B cell (primary cell): ENCODE data around the gene SCYL2. TPM values are rescaled to one million over a fixed set of nuclear protein-coding genes. Genes with fewer than 3 reads are reported as not detected.

Experiments
- ATAC-seq: fragments of 200-7000 bp; cut with Tn5 transposase; one replicate; pipeline ENCODE4 v1.10.0; 2021; ENCODE audit warnings: low read depth, mild to moderate bottlenecking, moderate number of reproducible peaks, moderate library complexity
- CTCF ChIA-PET: fragments of 350-600 bp; sonication (Branson Sonifier 250); formaldehyde crosslinking; loops from one replicate; lab custom pipeline; 2021; ENCODE audit warnings: antibody characterized with exemption, inconsistent platforms; lab: Charles Lee
- POLR2A ChIA-PET: fragments of 350-600 bp; sonication (Branson Sonifier 250); formaldehyde crosslinking; loops from one replicate; lab custom pipeline; 2021; ENCODE audit warnings: antibody characterized with exemption; lab: Charles Lee
- DNase-seq: peaks from one replicate; pipeline ENCODE4 v3.0.0; 2013
- H2AFZ ChIP-seq: 2 replicates; pipeline ENCODE4 v1.6.1; 2012; ENCODE audit warnings: mild to moderate bottlenecking, low read depth, low read length; ENCODE audit not compliant: insufficient read depth, poor library complexity, severe bottlenecking
- H3K27ac ChIP-seq, 2 donors: 1 replicate in 1 of 2; 2 replicates in 1 of 2; pipeline ENCODE4 v1.5.1; 2012 to 2013; ENCODE audit warnings: low read length in 2 of 2, mild to moderate bottlenecking in 2 of 2, moderate library complexity in 1 of 2
- H3K27me3 ChIP-seq, 4 experiments: fragments of 200-600 bp in 1 of 4; sonication (generic) in 1 of 4; replicated peaks in 1 of 4; 1 replicate in 2 of 4; 2 replicates in 2 of 4; pipeline versions ENCODE4 v1.6.1 to v1.7.0; 2013 to 2016; ENCODE audit warnings: low read length in 3 of 4, mild to moderate bottlenecking in 2 of 4, mixed read lengths in 1 of 4, moderate library complexity in 1 of 4; ENCODE audit not compliant: insufficient read depth in 4 of 4, control insufficient read depth in 3 of 4; ENCODE audit errors: control extremely low read depth in 1 of 4
- H3K36me3 ChIP-seq, 2 experiments: replicated peaks in 1 of 2; 1 replicate in 1 of 2; 2 replicates in 1 of 2; pipeline versions ENCODE4 v1.6.1 to v1.7.1; 2013; ENCODE audit warnings: low read length in 1 of 2; ENCODE audit not compliant: insufficient read depth in 2 of 2, control insufficient read depth in 1 of 2; ENCODE audit errors: control extremely low read depth in 1 of 2, extremely low read depth in 1 of 2
- H3K4me1 ChIP-seq, 2 donors: fragments of 200-600 bp in 1 of 2; sonication (generic) in 1 of 2; 1 replicate in 1 of 2; 2 replicates in 1 of 2; pipeline versions ENCODE4 v1.5.1 to v1.6.1; 2013 to 2017; ENCODE audit warnings: low read length in 2 of 2; ENCODE audit not compliant: control insufficient read depth in 2 of 2, insufficient read depth in 2 of 2
- H3K4me2 ChIP-seq: replicated peaks from 2 replicates; pipeline ENCODE3; 2012; ENCODE audit warnings: mild to moderate bottlenecking, low read depth, low read length; ENCODE audit not compliant: poor library complexity, severe bottlenecking
- H3K4me3 ChIP-seq, 5 experiments: fragments of 200-600 bp in 1 of 5; sonication (generic) in 1 of 5; 1 replicate in 3 of 5; 2 replicates in 2 of 5; pipeline versions ENCODE4 v1.5.1 to v1.7.0; 2011 to 2016; ENCODE audit warnings: low read length in 4 of 5, mild to moderate bottlenecking in 4 of 5, low read depth in 2 of 5, control low read depth in 1 of 5, moderate library complexity in 1 of 5; ENCODE audit not compliant: insufficient read depth in 1 of 5; ENCODE audit errors: control extremely low read depth in 1 of 5, extremely low read depth in 1 of 5
- H3K79me2 ChIP-seq: fragments of 200-600 bp; sonication (generic); one replicate; pipeline ENCODE4 v1.6.0; 2016; ENCODE audit warnings: low read length; ENCODE audit not compliant: control insufficient read depth, insufficient read depth
- H3K9ac ChIP-seq: fragments of 200-600 bp; sonication (generic); 2 replicates; pipeline ENCODE4 v1.6.1; 2017; ENCODE audit warnings: mild to moderate bottlenecking, low read length, moderate library complexity
- H3K9me3 ChIP-seq, 3 donors: one replicate each; pipeline versions ENCODE4 v1.6.1 to v1.7.1; 2013; ENCODE audit warnings: low read length in 2 of 3; ENCODE audit not compliant: control insufficient read depth in 2 of 3, insufficient read depth in 1 of 3; ENCODE audit errors: control extremely low read depth in 1 of 3
- H4K20me1 ChIP-seq: 2 replicates; pipeline ENCODE4 v1.6.0; 2012; ENCODE audit warnings: mild to moderate bottlenecking, low read length; ENCODE audit not compliant: insufficient read depth, control insufficient read depth, poor library complexity, severe bottlenecking
- H3K27ac Mint-ChIP-seq: one replicate; pipeline ENCODE4 v1.8.0; 2021; ENCODE audit warnings: mixed read lengths
- H3K27me3 Mint-ChIP-seq: one replicate; pipeline ENCODE4 v1.8.0; 2021; ENCODE audit warnings: mixed read lengths
- H3K4me1 Mint-ChIP-seq: one replicate; pipeline ENCODE4 v1.8.0; 2021; ENCODE audit warnings: mixed read lengths
- H3K4me3 Mint-ChIP-seq: one replicate; pipeline ENCODE4 v1.8.0; 2021; ENCODE audit warnings: mixed read lengths
- H3K9me3 Mint-ChIP-seq: one replicate; pipeline ENCODE4 v1.8.0; 2022; ENCODE audit warnings: mixed read lengths; ENCODE audit not compliant: insufficient read depth
- EZH2 ChIP-seq: IDR thresholded peaks from 2 replicates; pipeline ENCODE4 v1.6.1; 2012; ENCODE audit warnings: borderline replicate concordance, low read depth, mild to moderate bottlenecking, moderate library complexity, low read length; ENCODE audit not compliant: insufficient read depth, poor library complexity, severe bottlenecking
- WGBS: methylation state at CpG from one replicate; pipeline ENCODE4 v1.1.5; 2013; ENCODE audit warnings: missing lambda C conversion rate; ENCODE audit not compliant: insufficient coverage; 5-methylcytosine and 5-hydroxymethylcytosine counted together
- intact Hi-C: fragments of 100-400 bp; cut with micrococcal nuclease; formaldehyde crosslinking; loops from one replicate; pipeline ENCODE4 v1.10.0; 2022
- polyA plus RNA-seq: library from polyadenylated mRNA; depleted of rRNA; stranded (reverse); fragments of >200 nt; gene quantifications from 2 replicates; pipeline ENCODE4 v1.2.3, GENCODE V29; 2012
- total RNA-seq, 2 donors: library from RNA; stranded (reverse); fragments of 120-200 nt in 1 of 2; gene quantifications; 1 replicate in 1 of 2; 2 replicates in 1 of 2; pipeline versions ENCODE4 v1.2.3 to v1.2.4, GENCODE V29; 2013 to 2022
- TF ChIP-seq, protein P1 (sequence below): fragments of 200-600 bp; IDR thresholded peaks from one replicate; pipeline ENCODE4 v1.8.0; 2022; ENCODE audit warnings: antibody characterized with exemption, mild to moderate bottlenecking

Gene SCYL2
- total and polyA plus RNA-seq, 2 donors (not counting 1 experiment from before 2014, with no cell fraction given) = 8.8 to 38.4 TPM

DNA sequence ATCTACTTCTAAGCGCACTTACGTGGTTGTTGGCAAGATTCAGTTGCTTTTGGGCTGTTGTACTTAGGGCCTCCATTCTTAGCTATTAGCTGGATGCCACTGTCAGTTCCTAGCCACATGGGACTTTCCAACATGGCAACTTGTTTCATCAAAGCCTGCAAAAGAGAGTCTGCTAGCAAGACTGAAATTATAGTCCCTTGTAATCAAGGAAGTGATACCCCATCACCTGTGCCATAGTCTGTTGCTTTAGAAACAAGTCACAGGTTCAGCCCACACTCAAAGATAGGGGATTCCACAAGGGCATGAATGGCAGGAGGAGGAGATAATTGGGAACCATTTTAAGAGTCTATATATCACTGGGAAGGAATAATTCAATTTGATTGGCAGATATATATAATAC lies 62.8 kb downstream of the SCYL2 start:
- Histone ChIP-seq H3K9me3 (no peaks in the 10 kb centered on the region), H3K27me3 (no peaks in the 10 kb centered on the region), H2AFZ (no peak overlapping the region), H3K4me2 (no peak overlapping the region), H3K4me3 (no peak overlapping the region), H3K27ac (no peak overlapping the region), H3K9ac (no peak overlapping the region), H3K4me1 (no peaks in the 10 kb centered on the region), H3K79me2 (no peaks in the 10 kb centered on the region), H4K20me1 (no peaks in the 10 kb centered on the region), H3K36me3 (peaks cover 0 to 42% of the 10 kb centered on the region in 2 experiments)
- no peak overlapping the region for H3K27ac Mint-ChIP-seq
- intact Hi-C loops = no loop called here
- no peaks in the 10 kb centered on the region for H3K4me1 Mint-ChIP-seq
- no peaks in the 10 kb centered on the region for H3K9me3 Mint-ChIP-seq
- no peak for DNase-seq
- TF ChIP-seq, protein P1, sequence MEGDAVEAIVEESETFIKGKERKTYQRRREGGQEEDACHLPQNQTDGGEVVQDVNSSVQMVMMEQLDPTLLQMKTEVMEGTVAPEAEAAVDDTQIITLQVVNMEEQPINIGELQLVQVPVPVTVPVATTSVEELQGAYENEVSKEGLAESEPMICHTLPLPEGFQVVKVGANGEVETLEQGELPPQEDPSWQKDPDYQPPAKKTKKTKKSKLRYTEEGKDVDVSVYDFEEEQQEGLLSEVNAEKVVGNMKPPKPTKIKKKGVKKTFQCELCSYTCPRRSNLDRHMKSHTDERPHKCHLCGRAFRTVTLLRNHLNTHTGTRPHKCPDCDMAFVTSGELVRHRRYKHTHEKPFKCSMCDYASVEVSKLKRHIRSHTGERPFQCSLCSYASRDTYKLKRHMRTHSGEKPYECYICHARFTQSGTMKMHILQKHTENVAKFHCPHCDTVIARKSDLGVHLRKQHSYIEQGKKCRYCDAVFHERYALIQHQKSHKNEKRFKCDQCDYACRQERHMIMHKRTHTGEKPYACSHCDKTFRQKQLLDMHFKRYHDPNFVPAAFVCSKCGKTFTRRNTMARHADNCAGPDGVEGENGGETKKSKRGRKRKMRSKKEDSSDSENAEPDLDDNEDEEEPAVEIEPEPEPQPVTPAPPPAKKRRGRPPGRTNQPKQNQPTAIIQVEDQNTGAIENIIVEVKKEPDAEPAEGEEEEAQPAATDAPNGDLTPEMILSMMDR = no peak
- TF ChIP-seq EZH2 = no peak
- ChIA-PET POLR2A (no interaction called here), CTCF (no interaction called here)
- no peak for ATAC-seq
- no peaks in the 10 kb centered on the region for H3K27me3 Mint-ChIP-seq
- H3K4me3 Mint-ChIP-seq = no peak overlapping the region
- 88% methylated on average over 2 of the region's 2 CpGs for WGBS

DNA sequence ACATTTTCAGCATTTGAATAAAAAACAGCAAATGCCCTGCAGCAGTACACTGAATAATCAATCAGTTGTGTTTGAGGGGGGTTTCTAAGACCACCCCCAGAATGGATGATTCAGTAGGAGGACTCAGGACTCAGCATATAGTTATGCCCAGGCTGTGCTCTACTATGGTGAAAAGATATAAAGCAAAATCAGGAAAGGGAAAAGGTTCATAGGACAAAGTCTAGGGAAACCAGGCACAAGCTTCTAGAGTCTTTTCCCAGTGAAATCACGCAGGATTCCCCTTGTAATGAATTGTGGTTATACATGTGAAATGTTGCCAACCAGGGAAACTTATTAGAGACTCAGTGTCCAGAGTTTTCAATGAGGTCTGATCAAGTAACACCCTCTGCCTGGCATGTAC lies 64.9 kb downstream of the SCYL2 start:
- H3K9me3 ChIP-seq = no peaks in the 10 kb centered on the region
- CTCF ChIA-PET = no interaction called here
- no peak overlapping the region for H3K27ac ChIP-seq
- ATAC-seq (no peak), DNase-seq (no peak)
- no peaks in the 10 kb centered on the region for H3K4me1 ChIP-seq
- Mint-ChIP-seq H3K4me3 (no peak overlapping the region), H3K9me3 (no peaks in the 10 kb centered on the region), H3K27ac (no peak overlapping the region), H3K4me1 (no peaks in the 10 kb centered on the region), H3K27me3 (no peaks in the 10 kb centered on the region)
- WGBS = 100% methylated on average over 1 of the region's 1 CpG
- no peaks in the 10 kb centered on the region for H3K79me2 ChIP-seq
- no peak overlapping the region for H3K4me3 ChIP-seq
- peaks cover 9 to 57% of the 10 kb centered on the region in 2 experiments for H3K36me3 ChIP-seq
- H2AFZ ChIP-seq = no peak overlapping the region
- TF ChIP-seq, protein P1 = no peak
- no peak for TF ChIP-seq EZH2
- no peaks in the 10 kb centered on the region for H4K20me1 ChIP-seq
- no peaks in the 10 kb centered on the region for H3K27me3 ChIP-seq
- no peak overlapping the region for H3K9ac ChIP-seq
- no peak overlapping the region for H3K4me2 ChIP-seq
- POLR2A ChIA-PET = no interaction called here
- intact Hi-C loops = no loop called here
